Activated CD4-positive, alpha-beta T cell treated with anti-CD3 and anti-CD28 coated beads for 1 hour (primary cell): ENCODE results near the gene FRAT1.

Experiments used
- DNase-seq: peaks from one replicate; pipeline ENCODE4 v3.0.0-alpha.2; 2020

FRAT1 gene

DNA sequence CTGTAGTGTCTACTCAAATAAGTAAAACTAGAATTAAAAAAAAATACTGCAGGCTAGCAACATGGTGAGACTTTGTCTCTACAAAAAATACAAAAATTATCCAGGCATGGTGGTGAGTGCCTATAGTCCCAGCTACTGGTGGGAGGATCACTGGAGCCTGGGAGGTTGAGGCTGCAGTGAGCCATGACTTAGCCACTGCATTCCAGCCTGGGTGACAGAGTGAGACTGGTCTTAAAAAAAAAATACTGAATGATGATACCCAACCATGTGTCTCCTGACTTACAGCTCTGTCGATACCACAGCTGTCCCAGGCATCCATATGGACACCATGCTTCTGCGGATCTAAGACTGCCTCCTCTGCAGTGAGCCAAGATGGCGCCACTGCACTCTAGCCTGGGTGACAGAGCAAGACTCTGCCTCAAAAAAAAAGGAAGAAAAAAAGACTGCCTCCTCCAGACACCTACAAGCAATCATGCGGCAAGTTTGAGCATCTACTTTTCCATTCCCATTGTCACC, 7.9 kb upstream of the FRAT1 start:
- DNase-seq = no peak

DNA sequence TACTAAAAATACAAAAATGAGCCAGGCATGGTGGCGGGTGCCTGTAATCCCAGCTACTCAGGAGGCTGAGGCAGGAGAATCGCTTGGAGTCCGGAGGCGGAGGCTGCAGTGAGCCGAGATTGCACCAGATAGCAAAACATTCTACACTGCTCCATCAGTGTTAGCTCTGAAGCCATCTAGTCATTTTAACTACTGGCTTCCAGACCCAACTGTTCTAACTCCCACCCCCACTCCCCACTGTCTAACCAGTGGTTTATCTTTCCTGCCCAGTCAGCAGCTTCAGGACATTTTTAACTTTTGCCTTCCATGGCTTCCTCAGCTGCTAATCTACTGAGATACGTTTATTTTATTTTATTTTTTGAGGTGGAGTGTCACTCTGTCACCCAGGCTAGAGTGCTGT, 6.2 kb upstream of the FRAT1 start:
- DNase-seq = no peak

GRCh38 chr10:97314671-97315070, 4.4 kb upstream of the FRAT1 start:
- DNase-seq = no peak

DNA sequence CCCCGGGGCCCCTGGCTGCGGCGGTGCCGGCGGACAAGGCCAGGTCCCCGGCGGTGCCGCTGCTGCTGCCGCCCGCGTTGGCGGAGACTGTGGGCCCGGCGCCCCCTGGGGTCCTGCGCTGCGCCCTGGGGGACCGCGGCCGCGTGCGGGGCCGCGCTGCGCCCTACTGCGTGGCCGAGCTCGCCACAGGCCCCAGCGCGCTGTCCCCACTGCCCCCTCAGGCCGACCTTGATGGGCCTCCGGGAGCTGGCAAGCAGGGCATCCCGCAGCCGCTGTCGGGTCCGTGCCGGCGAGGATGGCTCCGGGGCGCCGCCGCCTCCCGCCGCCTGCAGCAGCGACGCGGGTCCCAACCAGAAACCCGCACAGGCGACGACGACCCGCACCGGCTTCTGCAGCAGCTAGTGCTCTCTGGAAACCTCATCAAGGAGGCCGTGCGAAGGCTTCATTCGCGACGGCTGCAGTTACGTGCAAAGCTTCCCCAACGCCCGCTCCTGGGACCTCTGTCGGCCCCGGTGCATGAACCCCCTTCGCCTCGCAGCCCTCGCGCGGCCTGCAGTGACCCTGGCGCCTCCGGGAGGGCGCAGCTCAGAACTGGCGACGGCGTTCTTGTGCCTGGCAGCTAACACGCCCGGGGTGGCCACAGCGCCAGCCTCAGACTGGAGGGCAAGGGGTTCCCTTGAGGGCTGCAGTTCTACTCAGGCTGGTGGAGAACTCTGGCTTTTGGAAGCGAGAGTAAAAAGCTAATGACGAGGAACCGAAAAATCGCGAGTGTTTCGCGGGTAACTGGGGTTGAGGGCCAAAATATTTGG, 804 bp downstream of the FRAT1 start:
- peak; percentile 46 for DNase-seq

DNA sequence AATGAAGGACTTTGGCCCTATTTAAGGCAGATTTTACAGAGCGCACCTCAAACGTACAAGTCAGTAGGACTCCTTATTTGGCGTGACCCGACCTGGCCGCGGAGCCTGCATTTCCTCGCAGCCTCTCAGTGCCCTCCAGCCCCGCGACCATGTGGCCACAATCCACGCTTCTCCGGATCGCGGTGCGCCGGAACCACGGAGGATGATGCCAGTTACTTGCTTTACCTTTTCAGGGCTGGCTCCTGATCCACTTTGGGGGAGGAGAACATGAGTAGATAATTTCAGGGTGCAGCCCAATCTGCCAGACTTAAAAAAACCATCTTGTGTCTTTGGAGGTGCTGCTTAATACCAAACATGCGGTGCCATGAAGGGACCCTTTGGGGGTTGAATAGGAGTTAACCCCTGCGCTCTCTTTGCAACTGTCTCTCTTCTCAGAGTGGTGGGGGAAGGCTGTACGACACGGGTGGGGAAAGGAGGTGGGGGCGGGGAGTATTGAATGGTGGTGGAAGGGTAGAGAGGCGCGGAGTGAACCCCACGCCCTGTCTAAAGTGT, 1.5 kb downstream of the FRAT1 start:
- no peak for DNase-seq

DNA sequence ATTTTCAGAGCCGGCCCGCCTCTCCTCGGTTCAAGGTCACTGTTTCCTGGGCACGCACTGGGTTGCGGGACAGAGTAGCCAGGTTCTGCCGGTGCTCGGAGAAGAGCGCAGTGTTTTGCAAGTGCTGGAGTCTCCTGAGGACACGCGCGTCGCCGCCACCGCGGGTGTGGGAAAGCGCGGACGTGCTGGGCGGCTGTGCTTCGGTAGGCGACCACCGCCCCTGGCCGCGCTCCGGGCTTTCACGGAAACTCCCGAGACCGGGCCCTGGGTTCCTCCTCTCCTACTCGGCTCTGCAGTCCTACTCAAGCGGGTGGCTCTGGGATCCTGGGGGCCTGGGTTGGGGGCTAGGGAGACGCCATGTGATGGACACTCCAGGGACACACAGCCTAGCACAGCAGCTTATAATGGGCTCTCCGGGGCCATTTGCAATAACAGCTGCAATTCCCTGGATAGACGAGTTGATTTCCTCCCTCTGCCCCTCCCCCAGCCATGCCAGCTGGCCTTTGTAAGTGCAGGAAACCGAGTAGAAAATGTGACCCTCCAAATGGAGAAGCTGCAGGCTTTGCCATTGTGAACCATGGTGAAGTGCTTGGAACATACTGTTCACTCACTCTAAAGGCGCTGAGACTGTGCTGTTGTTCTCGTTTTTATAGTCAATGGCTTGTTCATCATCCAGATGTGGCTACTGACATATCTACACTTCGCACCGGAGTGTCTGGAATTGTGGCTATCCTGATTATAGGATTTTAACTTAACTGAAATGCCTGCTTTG, 2.1 kb downstream of the FRAT1 start:
- DNase-seq = no peak

GRCh38 chr10:97321804-97322190, 2.7 kb downstream of the FRAT1 start:
- no peak for DNase-seq

- DNase-seq = no peak
Measured at GRCh38 chr10:97323501-97323900, 4.4 kb downstream of the FRAT1 start.

DNA sequence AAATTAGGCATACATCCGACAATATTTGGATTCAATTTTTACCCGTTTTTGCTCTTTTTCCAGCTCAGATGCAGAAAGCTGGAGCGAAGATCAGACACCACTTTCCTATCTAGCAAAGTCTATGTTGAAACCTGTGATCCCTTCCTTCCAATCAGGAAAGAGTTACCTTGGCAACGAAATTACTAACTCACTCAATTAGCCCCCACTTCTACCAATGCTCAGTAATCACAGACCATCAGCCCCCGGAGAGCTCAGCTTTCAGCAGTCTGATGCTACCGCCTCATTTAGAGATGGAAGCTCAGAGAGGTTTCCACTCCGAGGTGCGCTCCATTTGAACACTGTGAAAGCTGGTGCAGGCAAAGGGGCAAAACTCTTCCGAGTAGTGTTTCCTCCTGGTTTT, 6.7 kb downstream of the FRAT1 start:
- no peak for DNase-seq

DNA sequence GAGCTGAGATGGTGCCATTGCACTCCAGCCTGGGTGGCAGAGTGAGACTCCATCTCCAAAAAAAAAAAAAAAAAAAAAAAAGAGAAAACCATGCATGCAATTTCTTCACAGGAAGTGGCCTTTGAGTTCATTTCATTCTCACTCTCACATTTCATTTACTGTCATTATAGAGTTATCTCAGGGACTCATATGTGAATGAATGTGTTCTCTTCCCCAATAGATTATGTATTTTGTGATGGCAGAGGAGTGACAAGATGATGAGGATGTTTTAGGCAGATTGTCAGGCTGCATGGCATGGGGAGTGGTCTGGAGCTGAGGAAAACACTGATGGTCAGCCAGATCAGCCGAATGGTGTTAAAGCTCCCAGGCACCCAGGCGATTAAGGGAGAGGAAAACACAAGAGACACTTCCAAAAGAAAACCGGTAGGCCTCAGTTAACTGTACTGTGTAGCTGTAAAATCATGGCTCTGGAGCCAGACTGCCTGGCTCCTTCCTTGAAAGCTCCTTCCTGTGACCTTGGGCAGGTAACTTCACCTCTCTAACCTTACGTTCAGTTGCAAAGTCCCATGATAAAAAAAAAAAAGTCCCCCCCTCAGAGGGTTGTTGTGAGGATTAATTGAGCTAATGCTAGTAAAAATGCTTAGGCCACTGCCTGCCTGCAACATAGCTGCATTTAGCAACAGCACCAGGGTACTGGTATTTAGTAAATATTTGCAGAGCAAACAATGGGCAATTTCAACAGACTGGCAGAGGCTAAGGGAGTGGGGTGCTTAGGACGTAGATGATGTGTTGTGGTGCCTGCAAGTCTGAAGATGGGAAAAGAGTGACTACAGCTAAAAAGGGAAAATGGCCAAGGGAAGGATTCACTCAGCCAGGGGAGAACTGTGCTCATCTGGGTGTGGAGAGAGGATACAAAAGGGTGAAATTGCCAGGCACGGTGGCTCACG, 8.6 kb downstream of the FRAT1 start:
- no peak for DNase-seq

DNA sequence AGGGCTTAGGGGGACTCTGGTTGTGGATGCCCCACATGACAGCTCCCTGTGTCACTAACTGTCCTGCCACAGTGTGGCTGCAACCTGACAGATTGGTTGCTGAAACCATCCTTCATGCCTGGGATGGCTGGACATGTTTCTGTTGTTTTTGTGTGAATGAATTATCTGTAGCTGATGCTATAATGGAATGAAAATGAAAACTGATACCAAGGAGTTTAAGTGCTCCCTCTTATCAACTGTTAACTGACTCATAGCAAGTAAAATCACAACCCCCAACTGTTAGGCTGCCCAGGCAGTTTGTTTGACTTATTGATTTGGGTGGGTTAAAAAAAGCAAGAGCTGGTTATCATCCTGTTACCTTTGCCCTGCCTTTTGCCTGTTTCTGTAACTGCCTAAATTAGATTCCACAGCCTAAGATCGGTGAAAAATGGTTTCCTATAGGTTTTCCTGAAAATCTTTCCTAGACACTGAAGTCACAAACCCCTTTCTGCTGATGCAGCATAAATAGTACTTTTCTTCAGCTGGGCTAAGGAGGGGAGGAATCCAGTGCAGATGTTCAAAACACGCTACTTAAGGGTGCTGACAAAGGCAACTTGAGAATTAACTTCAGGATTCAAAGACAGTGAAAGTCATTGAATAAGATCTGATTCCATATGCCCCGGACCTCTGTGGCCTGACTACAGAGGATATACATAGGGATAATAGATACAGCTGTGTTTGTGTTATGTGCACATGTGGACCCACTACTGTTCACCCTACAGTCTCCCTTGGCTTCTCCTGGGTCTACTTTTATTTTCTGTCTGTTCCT, 9.8 kb downstream of the FRAT1 start:
- DNase-seq = no peak

DNA sequence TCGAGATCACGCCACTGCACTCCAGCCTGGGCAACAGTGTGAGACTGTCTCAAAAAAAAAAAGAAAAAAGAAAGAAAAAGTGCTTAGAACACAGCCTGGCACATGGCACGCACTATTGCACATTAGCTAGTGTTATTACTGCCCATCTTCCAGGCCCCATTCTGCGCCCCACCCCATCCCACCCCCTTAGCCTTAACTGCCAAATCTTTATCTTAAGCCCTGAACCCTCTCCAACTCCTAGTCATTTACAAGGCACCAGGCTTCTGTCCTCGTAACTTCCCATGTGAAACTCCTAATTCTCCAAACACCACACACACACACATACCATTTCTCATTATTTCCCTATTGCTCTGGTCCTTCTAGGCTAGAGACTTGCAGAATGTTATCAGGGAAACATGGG, 10.7 kb downstream of the FRAT1 start:
- no peak for DNase-seq

- no peak for DNase-seq
Measured at GRCh38 chr10:97331153-97331703, 12.2 kb downstream of the FRAT1 start.

DNA sequence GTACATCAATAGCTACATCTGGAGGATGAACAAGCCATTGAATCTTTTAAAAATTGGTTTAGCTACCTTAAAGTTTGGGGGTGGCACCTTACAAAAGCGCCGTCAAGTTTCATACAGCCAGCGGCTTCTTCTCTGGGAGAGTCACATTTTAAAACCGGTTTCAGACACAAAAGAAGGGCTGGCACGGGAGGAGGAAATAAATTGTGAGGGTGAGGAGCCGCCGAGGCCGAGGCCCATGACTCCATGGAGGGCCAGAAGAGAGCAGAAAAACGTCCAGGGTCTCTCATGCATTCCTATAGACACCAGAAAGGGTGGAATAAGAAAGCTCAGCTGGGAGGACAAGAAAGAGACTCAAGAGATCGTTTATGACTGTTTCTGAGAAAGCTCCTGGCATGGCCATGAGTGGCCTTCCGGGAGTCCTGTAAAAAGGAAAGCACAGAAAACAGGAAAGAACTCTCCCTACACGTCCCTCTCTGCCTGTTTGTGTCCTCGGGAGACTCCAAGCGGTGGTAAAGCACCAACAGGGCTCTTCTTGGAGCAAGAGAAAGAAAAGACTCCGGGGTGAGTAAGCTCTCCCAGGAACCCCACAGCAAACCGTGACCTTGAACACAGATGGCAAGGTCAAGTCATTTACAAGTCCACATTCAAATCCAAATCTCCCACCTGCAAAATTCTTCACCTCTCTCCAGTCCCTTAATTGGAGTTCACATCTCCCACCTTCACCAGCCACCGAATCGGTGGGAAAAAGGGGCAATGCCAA, 13.7 kb downstream of the FRAT1 start:
- no peak for DNase-seq

DNA sequence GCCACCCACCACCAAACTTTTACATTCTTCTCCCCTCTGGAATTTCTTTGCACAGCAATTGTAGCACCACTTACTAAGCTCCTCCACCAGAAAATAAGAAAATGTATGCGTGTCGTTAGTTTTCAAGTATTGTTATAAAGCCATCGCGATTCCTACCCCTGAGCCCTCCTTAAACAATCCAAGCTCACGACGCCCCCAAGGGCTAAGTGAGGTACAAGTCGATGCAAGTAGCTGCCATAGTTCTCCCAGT, 14.2 kb downstream of the FRAT1 start:
- no peak for DNase-seq

DNA sequence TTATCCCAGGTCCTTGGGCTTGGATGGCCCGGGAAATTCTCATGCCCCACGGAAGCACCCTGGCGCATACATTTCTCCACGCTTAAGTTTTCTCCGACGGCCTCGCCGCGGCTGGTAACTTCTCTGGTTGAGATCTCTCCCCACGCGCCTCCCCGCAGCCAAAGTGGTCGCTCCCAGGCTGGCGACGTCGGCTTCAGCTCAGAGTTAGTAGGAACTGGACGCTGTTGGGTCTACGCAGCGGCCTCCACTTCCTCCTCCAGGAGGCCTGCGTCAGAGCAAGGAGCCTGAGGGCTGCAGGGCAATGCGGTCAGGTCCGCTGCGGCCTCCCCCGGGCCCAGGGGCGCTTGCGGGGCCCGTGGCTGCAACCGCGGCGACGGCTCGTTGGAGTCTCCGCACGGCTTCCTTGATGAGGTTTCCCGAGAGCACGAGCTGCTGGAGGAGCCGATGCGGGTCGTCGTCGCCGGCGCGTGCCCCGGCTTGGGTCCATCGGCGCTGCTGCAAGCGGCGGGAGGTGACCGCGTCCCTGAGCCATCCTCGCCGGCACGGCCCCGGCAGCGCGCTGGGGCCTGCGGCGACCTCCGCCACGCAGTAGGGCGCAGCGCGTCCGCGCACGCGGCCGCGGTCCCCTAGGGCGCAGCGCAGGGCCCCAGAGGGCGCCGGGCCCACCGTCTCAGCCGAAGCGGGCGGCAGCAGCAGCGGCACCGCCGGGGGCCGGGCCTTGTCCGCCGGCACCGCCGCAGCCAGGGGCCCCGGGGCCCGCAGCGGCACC, 14.7 kb downstream of the FRAT1 start:
- DNase-seq = no peak

GRCh38 chr10:97334370-97335175, 15.5 kb downstream of the FRAT1 start, which contains the start of gene FRAT2:
Gene FRAT2 (minus strand): TSS chr10:97334729. CDS start chr10:97334572, 157 bp downstream.
- peak; percentile 78 for DNase-seq

DNA sequence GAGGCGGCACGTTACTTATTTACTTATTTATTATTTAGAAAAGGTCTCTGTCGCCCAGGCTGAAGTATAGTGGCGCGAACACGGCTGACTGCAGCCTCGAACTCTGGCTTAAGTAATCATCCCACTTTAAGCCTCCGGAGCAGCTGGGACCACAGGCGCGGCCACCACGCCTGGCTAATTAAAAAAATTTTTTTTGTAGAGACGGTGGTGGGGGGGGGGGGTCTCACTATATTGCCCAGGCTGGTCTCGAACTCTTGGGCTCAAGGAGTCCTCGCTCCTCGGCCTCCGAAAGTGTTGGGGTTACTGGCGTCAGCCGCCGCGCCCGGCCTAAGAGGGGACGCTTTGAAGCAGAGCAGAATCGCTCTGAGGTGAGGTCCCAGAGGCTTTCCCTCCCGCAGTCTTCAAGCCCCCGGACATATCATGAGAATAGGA, 16.1 kb downstream of the FRAT1 start:
- DNase-seq = no peak

DNA sequence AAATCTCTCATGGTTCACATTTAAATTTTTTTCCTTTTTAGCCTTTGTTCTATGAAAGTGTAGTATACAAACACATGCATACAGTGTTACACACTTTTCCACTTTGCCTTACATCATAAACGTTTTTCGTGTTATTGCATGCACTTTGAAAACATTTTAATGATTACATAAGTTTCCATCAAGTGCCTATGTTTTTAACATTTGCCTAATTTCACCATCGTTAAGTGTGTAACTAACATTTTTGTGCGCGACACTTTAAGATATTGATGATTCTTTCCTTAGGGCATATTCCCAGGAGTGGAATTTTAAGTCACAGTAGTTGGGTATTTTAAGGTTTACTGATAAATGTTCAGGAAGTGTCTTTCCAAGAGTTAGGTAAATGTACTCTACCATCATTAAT, 16.9 kb downstream of the FRAT1 start:
- DNase-seq = no peak
